Mucosa of gallbladder (tissue), 1 donor: ENCODE measurements around the gene IGF2. TPM values are rescaled to one million over a fixed set of nuclear protein-coding genes. Genes with fewer than 3 reads are reported as not detected.

ENCODE experiments used
- DNase-seq: peaks from one replicate; pipeline ENCODE4 v3.0.0-alpha.2; 2020; ENCODE audit warnings: low spot score
- total RNA-seq: library from RNA; stranded (reverse); gene quantifications from one replicate; pipeline ENCODE4 v1.2.1, GENCODE V29; 2021
- donor health status: DM: no; HTN: no; CAD: no.

The IGF2 gene
- total RNA-seq, 1 donor from 2014 or later, result 32.5 TPM

DNA sequence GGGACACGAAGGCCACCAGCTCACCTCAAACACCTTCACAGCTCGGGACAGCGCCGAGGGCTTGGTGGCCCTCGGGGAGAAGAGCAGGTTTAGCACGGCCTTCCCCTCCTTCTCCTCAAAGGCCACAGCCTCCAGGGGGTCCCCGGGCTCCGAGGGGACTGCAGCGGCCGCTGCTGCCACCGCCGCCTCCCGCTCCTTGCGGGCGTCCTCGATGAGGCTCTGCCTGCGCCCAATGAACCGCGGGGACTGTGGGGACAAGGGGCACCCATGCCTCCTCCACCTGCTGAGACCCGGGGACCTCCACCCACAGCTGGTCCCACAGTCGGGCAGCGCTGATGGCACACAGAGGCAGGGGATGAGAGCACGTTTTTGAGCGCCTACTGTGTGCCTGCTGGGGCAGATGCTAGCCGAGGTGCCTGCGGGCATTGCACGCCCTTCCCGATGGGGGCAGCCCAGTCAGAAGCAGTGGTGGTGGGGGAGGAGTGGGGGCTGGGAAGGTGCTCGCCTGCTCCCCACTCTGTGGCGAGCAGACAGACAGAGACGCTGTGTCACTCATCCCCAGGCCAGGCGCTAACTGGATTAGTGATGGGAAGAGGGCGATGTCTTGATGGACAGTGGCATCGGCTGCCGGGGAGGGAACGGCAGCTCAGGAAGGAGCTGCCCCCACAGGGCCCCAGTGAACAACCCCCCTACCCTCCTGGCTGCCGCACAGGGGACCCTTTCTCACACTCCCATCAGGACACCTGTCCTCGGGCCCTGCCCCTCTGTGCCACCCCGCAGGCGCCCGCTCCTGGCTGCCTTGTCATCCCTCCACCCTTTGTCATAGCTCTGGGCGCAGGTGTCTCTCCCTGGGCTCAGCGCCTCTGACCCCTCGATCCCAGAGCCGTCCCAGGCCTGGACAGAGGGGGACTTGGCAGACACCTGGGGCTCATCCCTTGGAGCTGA is 30.7 kb upstream of the IGF2 start:
- DNase-seq, result no peak

DNA sequence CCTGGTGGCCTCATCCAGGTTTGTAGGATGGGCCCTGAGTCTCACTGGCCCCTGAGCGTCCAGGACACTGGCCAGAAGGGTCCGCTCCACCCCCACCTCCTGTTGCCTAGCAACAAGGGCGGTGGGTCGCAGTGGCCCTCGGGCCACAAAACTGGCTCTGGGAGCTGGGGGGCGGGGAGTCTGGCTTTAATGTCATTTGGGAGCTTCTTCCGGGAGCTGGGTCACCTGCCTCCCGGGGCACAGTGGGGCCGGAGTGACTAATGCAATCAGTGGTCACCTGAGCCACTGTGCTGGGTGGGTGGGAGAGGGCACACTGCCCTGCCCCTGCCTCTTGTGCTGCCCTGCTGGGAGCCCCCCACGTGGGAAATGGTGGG is 29.8 kb upstream of the IGF2 start:
- DNase-seq, result no peak

DNA sequence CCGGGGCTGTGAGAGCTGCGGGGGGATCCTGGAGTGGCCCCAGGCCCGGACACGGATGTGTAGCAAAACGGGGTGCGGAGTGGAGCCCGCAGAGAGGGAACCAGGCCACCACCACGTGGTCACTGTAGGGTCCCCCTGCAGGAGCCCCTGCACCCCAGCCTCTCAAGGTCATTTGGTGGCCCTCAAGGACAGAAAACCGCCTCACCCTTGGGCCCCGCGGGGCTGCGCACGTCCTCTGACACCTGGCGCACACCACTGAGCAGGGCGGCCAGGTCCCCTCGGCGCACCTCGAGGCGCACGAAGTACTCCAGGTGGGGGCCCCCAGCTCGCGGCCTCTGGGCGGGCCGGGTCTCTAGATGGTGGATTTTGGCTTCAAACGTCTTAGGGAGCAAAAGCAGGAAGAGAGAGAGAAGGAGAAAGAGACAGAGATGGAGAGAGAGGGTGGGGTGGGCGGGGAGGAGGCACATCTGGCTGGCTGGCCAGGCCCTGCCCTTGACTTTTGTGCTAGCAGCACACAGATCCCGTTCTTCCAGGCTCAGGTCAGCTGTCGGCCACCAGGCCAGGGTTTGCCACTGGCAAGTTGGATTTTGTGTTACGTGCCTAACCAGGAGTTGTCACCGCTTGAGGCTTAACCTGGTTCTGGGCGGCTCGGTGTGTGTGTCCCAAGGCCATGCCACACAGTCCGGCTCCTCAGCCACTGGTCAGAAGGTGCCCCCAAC is 29.3 kb upstream of the IGF2 start:
- no peak for DNase-seq

DNA sequence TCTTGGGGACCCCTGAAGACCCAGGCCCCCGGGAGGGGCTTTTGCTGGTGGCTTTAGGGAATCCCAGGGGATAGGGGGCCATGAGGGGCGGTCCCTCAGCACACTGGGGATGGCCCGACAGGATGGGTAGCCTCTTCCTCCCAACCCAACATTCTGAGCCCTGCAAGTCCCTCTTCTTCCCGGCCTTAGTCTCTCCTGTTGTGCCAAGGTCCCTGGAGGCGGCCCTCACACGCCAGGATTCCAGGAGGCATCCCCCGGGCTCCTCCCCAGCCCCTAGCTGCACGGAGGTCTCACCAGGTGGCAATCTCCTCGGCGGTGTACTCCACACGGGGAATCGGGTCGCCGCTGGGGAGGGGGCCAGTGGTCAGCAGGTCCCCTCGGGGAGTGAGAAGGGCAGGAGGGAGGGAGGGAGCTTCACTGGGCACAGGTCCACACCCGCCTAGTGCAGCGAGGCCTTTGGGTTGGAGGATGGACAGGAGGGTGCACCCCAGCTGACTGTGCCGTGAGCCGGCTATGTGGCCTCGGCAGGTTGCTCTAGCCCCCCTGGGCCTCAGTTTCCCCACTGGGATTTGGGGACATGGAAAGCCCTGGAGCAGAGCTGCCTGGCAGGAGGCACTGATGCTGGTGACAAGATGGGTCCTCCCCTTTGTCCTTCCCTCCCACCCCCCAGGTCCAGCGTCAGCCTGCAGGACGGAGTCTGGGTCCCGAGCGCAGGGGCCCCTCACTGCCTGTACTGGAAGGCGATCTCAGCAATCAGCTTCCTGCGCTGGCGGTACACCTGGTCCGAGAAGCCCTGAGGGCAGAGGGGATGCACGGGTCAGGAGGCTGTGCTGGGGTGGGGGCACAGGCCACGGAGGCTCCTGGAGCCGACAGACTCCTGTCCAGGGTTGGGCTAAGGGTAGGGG is 28.2 kb upstream of the IGF2 start:
- no peak for DNase-seq

DNA sequence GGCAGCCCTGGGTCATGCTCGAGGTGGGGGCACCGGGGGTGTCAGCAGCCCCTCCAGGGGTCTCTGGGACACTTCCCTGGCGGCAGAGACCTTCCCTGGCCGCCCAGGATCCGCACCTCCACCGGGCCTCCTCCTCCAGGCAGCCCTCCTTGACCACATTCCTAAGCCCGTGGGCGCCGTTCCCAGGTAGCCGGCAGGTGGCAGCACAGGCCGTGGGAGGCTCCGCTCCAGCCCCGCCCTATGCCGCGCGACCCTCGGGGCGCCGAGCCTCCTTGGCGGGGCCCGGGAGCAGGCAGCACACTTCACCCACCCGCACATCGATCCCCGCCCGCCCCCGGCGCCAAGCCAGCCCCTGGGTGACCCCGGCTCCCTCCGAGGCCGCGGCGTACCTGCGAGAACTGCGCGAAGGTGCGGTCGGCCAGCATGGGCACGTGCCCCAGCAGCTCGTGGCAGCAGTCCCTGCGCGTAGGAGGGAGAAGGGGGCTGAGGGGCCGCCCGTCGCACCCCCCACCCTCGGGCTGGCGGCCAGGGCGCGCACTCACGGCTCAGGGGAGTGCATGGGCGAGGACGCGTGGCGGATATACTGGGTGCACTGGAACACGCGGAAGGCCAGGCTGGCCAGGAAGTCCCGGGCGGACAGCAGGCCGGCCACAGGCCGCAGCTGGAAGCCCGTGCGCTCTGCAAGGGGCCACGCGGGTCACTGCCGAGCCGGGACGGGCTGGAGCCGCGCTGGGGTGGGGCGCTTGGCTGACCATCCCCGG is 27.1 kb upstream of the IGF2 start:
- DNase-seq, result no peak

DNA sequence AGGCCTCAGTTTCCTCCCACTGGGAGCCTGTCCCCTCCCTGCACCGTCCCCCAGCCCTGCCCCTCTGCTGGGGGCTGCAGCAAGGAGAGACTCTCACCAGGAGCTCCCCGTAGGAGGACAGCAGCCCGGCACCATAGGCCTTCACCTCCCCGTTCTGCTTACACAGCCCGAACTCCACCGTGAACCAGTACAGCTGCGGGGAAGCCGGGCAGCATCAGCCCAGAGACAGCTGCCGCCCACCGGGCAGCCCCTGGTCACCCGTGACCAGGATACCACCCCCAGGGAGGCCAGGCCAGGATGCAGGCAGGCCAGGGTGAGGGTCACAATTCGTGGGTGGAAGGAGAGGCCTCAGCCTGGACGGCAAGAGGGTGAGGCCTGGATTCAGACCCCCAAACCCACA is 26.4 kb upstream of the IGF2 start:
- DNase-seq, result no peak

DNA sequence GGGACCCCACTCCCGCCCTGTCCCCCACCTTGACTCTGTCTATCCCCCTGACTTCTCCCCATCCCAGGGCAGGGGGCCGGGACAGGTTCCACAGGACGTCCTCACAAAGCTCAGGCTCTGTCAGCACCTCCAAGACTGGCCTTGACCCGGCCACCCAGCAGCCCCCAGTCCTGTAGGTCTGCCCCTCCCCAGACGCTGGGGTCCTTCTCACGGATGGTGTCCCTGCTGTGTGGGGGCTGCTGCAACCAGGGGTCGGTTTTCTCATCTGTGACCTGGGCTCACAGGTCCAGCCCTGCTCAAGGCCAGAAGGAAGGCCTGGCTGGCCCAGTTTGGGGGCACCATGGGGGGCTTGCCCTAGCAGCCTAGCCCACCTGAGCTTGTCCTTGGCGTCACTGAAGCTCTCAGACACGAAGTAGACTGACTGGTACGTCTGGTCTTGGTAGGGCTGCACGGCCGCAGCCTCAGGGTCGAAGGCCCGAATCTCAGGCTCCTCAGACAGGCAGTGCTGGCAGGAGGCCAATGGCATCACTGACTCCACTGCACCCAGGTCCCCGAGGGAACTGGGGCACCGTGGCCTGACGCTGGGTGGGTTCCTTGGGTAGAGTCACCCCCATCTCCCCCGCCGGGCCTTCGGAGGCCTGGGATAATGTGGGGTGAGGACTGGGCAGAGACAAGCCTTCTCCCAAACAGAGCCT is 25.8 kb upstream of the IGF2 start:
- DNase-seq, result no peak

DNA sequence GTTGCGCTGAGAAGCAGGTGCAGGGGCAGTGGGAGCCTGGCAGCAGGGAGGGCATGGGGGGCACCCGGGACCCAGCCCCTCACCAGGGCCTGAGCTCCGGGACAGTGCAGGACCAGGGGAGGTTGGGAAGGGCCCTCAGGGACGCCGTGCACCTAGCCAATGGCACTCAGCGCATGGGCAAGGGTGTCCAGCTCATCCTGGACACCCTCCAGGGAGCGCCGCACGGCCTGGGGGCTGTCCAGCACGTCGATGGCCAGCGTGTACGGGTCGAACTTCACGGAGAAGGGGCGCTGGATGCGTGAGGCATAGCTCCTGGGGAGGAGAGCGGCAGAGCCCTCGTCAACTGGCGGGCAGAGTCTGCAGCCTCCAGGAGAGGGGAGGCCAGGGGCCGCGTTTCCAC is 24.9 kb upstream of the IGF2 start:
- DNase-seq, result no peak

DNA sequence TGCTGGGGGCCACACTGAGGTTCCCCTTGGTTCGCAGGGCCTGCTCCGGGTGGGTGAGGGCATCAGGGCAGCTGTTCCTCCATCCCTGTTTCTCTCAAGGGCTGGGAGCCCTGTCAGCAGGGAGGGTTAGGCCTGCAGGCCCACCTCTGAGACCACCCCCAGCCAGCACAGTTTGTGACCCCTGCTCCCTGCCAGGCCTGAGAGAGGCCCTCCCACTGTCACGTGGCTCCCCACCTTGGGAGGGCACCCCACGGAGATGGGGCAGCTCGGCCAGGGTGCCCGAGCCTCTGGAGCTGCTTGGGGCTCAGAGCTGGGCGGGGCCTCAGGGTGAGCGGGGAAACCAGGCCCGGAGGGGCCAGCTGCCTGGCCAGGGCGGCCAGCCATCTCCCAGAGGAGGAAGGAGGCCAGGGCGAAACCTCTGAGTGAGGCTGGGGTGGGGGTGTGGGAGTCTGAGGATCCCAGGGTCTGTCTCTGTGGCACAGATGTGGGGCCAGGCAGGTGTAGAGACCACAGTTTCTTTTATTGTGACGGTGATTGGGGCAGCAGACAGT is 24.3 kb upstream of the IGF2 start:
- DNase-seq, result no peak

DNA sequence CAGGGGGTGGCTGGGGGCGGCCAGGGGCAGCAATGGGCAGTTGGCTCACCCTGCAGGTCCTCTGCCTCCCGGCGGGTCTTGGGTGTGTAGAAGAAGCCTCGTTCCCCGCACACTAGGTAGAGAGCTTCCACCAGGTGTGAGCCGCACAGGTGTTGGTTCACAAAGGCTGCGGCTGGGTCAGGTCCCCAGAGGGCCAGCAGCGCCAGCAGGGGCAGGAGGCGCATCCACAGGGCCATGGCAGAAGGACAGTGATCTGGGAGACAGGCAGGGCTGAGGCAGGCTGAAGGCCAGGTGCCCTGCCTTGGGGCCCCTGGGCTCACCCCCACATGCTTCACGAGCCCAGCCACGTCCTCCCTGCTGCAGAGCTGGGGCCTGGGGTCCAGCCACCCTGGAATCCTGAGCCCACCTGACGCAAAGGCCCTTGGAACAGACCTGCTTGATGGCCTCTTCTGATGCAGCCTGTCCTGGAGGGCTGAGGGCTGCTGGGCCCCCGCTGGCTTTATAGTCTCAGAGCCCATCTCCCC is 21.6 kb upstream of the IGF2 start, which contains the start of gene INS:
Gene INS (minus strand): TSS at position 474 of the 524 bp plus-strand sequence. CDS start 238 bp downstream, at position 236.
- DNase-seq, result no peak

DNA sequence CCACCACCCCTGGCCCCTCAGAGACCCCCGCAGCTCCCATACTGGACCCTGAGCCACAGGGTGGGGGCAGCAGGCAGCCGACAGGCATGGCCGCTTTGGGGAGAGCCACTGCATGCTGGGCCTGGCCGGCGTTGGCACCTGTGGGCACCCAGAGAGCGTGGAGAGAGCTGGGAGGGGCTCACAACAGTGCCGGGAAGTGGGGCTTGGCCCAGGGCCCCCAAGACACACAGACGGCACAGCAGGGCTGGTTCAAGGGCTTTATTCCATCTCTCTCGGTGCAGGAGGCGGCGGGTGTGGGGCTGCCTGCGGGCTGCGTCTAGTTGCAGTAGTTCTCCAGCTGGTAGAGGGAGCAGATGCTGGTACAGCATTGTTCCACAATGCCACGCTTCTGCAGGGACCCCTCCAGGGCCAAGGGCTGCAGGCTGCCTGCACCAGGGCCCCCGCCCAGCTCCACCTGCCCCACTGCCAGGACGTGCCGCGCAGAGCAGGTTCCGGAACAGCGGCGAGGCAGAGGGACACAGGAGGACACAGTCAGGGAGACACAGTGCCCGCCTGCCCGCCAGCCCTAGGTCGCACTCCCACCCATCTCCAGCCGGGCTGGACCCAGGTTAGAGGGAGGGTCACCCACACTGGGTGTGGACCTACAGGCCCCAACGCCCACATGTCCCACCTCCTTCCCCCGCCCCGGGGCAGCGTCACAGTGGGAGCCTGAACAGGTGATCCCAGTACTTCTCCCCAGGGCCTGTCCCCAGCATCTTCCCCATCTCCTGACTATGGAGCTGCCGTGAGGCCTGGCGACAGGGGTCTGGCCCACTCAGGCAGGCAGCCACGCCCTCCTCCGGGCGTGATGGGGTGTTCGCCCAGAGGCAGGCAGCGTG is 20.6 kb upstream of the IGF2 start:
- DNase-seq, result no peak

DNA sequence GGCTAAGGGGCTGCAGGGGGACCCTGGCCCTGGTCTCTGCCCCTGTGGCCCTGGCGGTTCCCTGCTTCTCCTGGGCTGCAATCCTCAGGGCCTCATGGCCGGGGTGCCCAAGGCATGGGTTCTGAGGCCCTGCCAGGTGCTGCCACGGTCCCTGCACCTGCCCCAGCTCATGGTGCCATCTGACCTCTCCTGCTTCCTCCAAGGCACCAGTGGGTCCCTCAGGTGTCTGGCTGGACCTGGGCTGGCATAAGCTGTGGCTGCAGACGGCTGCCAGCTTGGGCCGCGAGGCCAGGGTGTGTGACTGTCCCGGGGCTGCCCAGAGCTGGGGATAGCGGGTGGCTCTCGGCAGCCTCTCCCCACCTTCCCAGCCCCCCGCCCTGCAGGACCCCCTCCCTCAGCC is 19.8 kb upstream of the IGF2 start:
- DNase-seq, result no peak

DNA sequence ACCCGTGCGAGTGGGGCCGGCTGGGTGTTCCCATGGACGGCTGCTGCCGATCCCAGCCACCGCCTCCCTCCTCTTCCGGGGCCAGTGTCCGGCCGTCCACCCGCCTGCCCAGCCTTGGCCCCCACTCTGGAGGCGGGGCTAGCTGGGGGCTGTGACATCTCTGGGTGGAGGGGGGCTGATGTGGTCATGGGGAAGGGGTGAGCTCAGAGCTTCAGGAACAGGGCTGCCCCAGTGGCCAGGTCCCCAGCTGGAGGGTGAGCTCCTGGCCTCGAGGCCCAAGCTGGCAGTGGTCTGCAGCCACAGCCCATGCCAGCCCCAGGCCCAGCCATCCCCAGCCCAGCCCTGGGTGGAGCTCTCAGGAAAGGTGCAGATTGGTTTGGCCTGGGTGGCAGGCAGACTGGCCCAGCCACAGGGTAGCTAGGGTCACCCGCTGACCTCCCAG is 19.1 kb upstream of the IGF2 start:
- DNase-seq, result no peak

DNA sequence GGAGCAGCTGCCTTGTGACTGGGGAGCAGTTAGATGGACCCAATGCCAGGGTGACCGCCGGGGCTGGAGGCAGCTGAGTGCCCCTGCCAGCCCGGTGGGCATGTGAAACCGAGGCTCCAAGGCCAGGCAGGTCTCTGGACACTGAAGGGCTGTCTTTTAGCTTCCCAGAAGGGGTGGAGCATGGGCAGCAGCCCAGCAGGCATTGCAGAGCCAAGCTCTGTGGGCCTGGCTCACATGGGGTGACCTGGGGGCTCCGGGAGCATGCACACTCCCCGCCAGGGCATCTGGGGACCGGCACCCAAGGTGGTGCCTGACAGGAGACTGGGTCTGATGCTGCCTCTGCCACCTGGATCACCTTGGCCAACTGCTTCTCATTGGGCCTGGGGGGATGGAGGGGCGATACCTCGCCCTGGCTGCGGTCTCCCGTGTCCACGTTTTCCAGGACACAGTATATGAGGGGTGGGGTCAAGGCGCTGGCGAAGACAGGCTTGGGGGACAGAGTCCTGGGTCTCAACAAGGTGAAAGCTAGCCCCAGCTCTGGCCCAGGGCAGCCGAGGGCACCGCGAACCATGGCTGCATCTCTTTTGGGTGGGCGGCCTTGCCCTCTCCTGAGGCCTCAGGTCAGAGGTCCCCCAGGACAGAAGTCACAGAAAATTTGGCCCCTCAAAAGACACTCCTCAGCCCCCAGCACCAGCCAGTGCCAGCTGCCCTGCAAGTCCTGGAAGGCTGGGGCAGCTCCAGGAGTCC is 18.3 kb upstream of the IGF2 start:
- DNase-seq, result no peak

DNA sequence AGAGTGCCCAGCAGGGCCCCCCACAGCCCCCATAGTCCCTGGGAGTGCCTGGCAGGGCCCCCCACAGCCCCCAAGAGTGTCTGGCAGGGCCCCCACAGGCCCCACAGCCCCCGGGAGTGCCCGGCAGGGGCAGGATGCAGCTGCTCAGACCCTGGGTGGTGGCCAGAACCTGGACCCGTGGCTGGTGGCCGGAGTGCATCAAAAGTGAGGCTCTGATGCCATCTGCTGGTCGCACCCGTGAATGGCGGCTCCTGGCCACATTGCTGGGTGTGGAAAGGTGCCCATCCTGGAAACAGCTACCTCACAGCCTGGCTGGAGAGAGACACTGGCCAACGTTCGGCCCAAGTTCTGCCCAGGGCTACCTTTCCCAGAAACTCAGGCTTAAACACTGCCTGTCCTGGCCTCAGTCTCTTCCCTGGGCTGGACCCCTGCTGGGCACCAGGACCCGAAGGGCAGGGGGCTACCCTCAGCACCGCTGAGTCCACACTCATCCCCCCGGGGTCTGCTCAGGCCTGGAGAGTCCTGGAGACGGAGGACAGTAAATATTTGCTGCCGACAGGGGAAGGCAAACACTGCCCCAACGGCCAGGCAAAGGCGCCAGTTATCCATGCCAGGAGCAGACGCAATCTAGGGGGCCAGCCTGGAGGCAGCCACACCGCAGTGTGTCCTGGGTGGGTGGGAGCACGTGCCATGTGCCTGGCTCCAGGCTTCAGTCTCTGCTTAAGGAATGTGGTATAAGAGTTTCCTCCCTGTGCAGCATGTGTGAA is 17.4 kb upstream of the IGF2 start:
- DNase-seq, result peak; percentile 71

DNA sequence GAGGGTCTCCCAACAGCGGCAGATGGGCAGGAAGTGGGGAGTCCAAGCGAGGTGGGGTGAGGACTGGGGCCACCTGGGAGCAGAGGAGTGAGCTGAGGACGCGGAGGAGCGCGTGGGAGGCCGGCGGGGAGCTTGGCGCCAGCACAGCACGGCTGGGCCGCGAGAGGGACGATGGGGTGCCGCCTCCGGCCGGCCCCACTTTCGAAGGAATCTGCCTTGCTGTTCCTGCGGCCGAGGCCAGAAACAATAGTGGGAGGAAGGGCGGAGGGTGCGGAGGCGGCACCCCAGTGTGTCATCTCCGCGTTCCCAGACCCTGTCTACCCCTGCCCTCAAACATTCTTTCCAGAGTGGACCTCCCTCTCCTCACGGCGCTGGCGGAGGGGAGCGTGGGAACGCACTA is 16.3 kb upstream of the IGF2 start:
- DNase-seq, result no peak

DNA sequence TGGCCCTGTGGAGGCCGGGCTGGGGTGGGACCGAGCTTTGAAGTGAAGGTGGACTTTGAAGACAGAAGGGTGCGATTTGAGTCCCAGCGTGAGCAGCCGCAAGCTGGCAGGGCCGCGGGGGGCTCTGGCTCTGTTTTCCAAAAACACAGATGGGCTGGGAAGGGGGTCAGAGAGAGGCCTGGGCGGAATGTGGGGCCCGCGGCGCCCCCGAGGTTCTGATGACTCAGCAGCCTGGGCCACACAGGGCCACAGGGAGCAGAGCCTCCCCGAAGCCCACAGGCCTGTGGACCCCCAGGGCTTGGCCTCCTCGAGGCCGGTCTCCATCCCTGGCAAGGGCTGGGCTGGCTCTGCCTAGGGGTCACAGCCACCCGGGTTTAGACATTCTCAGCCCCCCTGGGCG is 15.7 kb upstream of the IGF2 start:
- DNase-seq, result no peak
